CD8-positive, alpha-beta memory T cell (primary cell): ENCODE measurements around the gene CEP41. TPM values are rescaled to one million over a fixed set of nuclear protein-coding genes. Genes with fewer than 3 reads are reported as not detected.

Source experiments
- CTCF ChIA-PET: fragments of 350-600 bp; sonication (Branson Sonifier 250); formaldehyde crosslinking; loops from one replicate; lab custom pipeline; 2021; ENCODE audit warnings: antibody characterized with exemption; lab: Charles Lee
- POLR2A ChIA-PET: fragments of 350-600 bp; sonication (Branson Sonifier 250); formaldehyde crosslinking; loops from one replicate; lab custom pipeline; 2021; ENCODE audit warnings: antibody characterized with exemption; lab: Charles Lee
- DNase-seq, 5 donors: peaks; one replicate each; pipeline versions ENCODE4 v3.0.0 to v3.0.0-alpha.2; 2020 to 2022; ENCODE audit warnings: mixed read lengths in 1 of 5
- H3K27ac ChIP-seq: one replicate; pipeline ENCODE4 v1.7.0; 2013; ENCODE audit warnings: low read depth, mild to moderate bottlenecking, low read length, moderate library complexity
- H3K27me3 ChIP-seq: 2 replicates; pipeline ENCODE4 v1.7.0; 2013; ENCODE audit warnings: low read length, mild to moderate bottlenecking; ENCODE audit not compliant: insufficient read depth, poor library complexity, severe bottlenecking
- H3K36me3 ChIP-seq: 2 replicates; pipeline ENCODE4 v1.7.0; 2013; ENCODE audit warnings: mild to moderate bottlenecking, low read length, moderate library complexity; ENCODE audit not compliant: insufficient read depth
- H3K4me1 ChIP-seq: 2 replicates; pipeline ENCODE4 v1.7.0; 2013; ENCODE audit warnings: mild to moderate bottlenecking, low read length, moderate library complexity; ENCODE audit not compliant: insufficient read depth
- H3K4me3 ChIP-seq: 2 replicates; pipeline ENCODE4 v1.7.0; 2013; ENCODE audit warnings: mild to moderate bottlenecking, low read length
- H3K9me3 ChIP-seq: 2 replicates; pipeline ENCODE4 v1.7.0; 2013; ENCODE audit warnings: mild to moderate bottlenecking, low read length
- H3K27ac Mint-ChIP-seq, 8 donors: one replicate each; pipeline ENCODE4 v1.8.0; 2020 to 2021; ENCODE audit warnings: mixed read lengths in 8 of 8, mild to moderate bottlenecking in 6 of 8, inconsistent platforms in 3 of 8, moderate library complexity in 3 of 8
- H3K27me3 Mint-ChIP-seq, 2 donors: one replicate each; pipeline ENCODE4 v1.8.0; 2020 to 2021; ENCODE audit warnings: mixed read lengths in 2 of 2, mild to moderate bottlenecking in 1 of 2, moderate library complexity in 1 of 2
- H3K36me3 Mint-ChIP-seq, 3 donors: one replicate each; pipeline ENCODE4 v1.8.0; 2020 to 2021; ENCODE audit warnings: mixed read lengths in 3 of 3, inconsistent platforms in 1 of 3, mild to moderate bottlenecking in 1 of 3
- H3K4me1 Mint-ChIP-seq, 3 donors: one replicate each; pipeline ENCODE4 v1.8.0; 2020 to 2021; ENCODE audit warnings: mixed read lengths in 3 of 3, inconsistent platforms in 1 of 3, mild to moderate bottlenecking in 1 of 3
- H3K4me3 Mint-ChIP-seq, 7 donors: one replicate each; pipeline ENCODE4 v1.8.0; 2020 to 2021; ENCODE audit warnings: mixed read lengths in 7 of 7, mild to moderate bottlenecking in 6 of 7, moderate library complexity in 4 of 7, inconsistent platforms in 2 of 7
- H3K9me3 Mint-ChIP-seq, 5 donors: one replicate each; pipeline ENCODE4 v1.8.0; 2020 to 2022; ENCODE audit warnings: mixed read lengths in 5 of 5, mild to moderate bottlenecking in 3 of 5, moderate library complexity in 2 of 5, inconsistent platforms in 1 of 5
- polyA plus RNA-seq: library from polyadenylated mRNA; unstranded; fragments of 300-500 nt; fragmentation: Illumina TruSeq; gene quantifications from one replicate; pipeline ENCODE4 v1.2.3, GENCODE V29; 2021
- total RNA-seq, 2 experiments: library from RNA; stranded (reverse); gene quantifications; one replicate each; pipeline ENCODE4 v1.2.3, GENCODE V29; 2021

The CEP41 gene
- total and polyA plus RNA-seq, 3 experiments from 2014 or later, result 16.6 to 23.6 (median 18.8) TPM

GRCh38 chr7:130433301-130433700, 7.5 kb downstream of the CEP41 start:
- peak in 1 of 5 donors; percentile 36 for DNase-seq
- Histone ChIP-seq H3K4me1 (peaks cover 28% of the 10 kb centered on the region), H3K27me3 (no peaks in the 10 kb centered on the region), H3K27ac (no peak overlapping the region), H3K36me3 (no peaks in the 10 kb centered on the region), H3K4me3 (no peak overlapping the region), H3K9me3 (no peaks in the 10 kb centered on the region)
- Mint-ChIP-seq H3K36me3 (no peaks in the 10 kb centered on the region), H3K4me1 (peaks cover 5 to 19% (median 11%) of the 10 kb centered on the region in 3 donors), H3K27ac (no peak overlapping the region), H3K27me3 (no peaks in the 10 kb centered on the region), H3K9me3 (no peaks in the 10 kb centered on the region), H3K4me3 (no peak overlapping the region)
- ChIA-PET CTCF (no interaction called here), POLR2A (no interaction called here)

- Histone ChIP-seq H3K36me3 (no peaks in the 10 kb centered on the region), H3K27me3 (no peaks in the 10 kb centered on the region), H3K4me1 (peaks cover 28% of the 10 kb centered on the region), H3K4me3 (no peak overlapping the region), H3K9me3 (no peaks in the 10 kb centered on the region), H3K27ac (no peak overlapping the region)
- Mint-ChIP-seq H3K27ac (no peak overlapping the region), H3K27me3 (no peaks in the 10 kb centered on the region), H3K36me3 (no peaks in the 10 kb centered on the region), H3K4me1 (peaks cover 5 to 17% (median 11%) of the 10 kb centered on the region in 3 donors), H3K9me3 (no peaks in the 10 kb centered on the region), H3K4me3 (no peak overlapping the region)
- CTCF ChIA-PET, result no interaction called here
- POLR2A ChIA-PET, result no interaction called here
- no peak for DNase-seq
Measured at GRCh38 chr7:130432886-130433285, 7.9 kb downstream of the CEP41 start.

DNA sequence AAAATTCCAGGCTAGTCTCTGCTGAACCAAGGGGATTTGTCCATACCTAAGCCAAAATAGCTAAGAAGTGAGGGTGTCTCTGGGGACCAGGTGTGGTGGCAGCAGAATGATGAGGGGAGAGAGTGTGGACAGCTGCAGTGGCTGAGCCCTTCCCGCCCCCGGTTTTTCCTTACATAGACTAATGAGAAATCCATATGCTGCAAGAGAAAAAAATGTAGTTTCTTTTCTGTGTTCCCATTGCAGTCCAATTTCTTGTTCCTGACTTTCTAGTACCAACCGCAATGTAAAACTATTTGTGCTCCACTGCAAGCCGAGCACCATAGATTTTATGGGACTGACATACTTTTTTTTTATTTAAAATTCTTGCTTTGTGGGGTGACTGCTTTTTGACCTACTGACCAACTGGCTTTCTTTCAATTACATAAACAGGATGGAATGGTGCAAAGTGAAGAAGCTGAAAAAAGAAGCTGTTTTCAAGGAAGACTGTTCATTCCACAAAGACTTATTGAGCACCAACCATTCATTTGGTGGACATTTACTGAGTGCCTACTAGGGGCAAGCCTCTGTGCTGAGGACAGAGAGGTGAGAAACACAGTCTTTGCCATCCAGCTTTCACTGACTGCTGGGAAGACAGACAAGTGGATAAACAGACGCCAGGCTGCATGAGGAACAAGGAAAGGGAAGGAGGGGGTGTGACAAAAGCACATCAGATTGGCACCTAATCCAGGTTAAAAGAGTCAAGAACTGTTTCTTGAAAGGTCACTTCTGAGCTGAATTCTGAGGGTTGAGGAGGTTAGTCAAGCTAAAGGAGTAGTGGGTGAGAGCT, 9.8 kb downstream of the CEP41 start:
- Histone ChIP-seq H3K36me3 (no peaks in the 10 kb centered on the region), H3K27me3 (no peaks in the 10 kb centered on the region), H3K9me3 (no peaks in the 10 kb centered on the region), H3K4me1 (peaks cover 42% of the 10 kb centered on the region), H3K27ac (no peak overlapping the region), H3K4me3 (no peak overlapping the region)
- H3K36me3 Mint-ChIP-seq, result peaks cover 0 to 6% (median 2%) of the 10 kb centered on the region in 3 donors
- H3K27me3 Mint-ChIP-seq, result no peaks in the 10 kb centered on the region
- POLR2A ChIA-PET, result no interaction called here
- DNase-seq, result no peak
- no peak overlapping the region for H3K4me3 Mint-ChIP-seq
- H3K27ac Mint-ChIP-seq, result no peak overlapping the region
- no peaks in the 10 kb centered on the region for H3K9me3 Mint-ChIP-seq
- CTCF ChIA-PET, result no interaction called here
- peaks cover 11 to 26% (median 13%) of the 10 kb centered on the region in 3 donors for H3K4me1 Mint-ChIP-seq

DNA sequence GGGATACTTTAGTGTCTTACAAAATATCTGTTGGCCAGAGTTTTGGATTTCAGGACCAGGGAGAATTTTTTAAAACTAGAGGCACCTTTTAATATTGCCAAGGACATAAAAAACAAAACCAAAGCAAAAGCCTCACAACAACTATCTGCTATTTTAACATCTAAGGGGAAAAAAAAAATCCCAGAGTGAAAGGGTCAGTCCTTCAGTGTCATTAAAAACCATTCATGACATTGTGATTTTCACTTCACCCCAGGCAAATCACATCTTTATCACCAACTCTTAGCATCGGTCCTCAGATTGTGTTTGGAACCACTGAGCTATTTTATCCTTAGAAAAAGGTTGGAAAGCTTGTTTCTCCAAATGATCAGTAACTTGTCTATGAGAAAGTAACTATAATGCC, 10.7 kb downstream of the CEP41 start:
- peaks cover 14 to 31% (median 18%) of the 10 kb centered on the region in 3 donors for H3K4me1 Mint-ChIP-seq
- ChIA-PET CTCF (no interaction called here), POLR2A (no interaction called here)
- no peak overlapping the region for H3K4me3 Mint-ChIP-seq
- Histone ChIP-seq H3K27ac (no peak overlapping the region), H3K36me3 (no peaks in the 10 kb centered on the region), H3K27me3 (no peaks in the 10 kb centered on the region), H3K9me3 (no peaks in the 10 kb centered on the region), H3K4me3 (no peak overlapping the region), H3K4me1 (peaks cover 45% of the 10 kb centered on the region)
- H3K27me3 Mint-ChIP-seq, result no peaks in the 10 kb centered on the region
- no peak for DNase-seq
- peaks cover 0 to 6% (median 2%) of the 10 kb centered on the region in 3 donors for H3K36me3 Mint-ChIP-seq
- H3K27ac Mint-ChIP-seq, result no peak overlapping the region
- H3K9me3 Mint-ChIP-seq, result no peaks in the 10 kb centered on the region

GRCh38 chr7:130429019-130429418, 11.8 kb downstream of the CEP41 start:
- Histone ChIP-seq H3K36me3 (no peaks in the 10 kb centered on the region), H3K27ac (no peak overlapping the region), H3K9me3 (no peaks in the 10 kb centered on the region), H3K4me1 (peaks cover 41% of the 10 kb centered on the region), H3K4me3 (no peak overlapping the region), H3K27me3 (no peaks in the 10 kb centered on the region)
- peaks cover 9 to 22% (median 18%) of the 10 kb centered on the region in 3 donors for H3K4me1 Mint-ChIP-seq
- ChIA-PET POLR2A (no interaction called here), CTCF (no interaction called here)
- no peak overlapping the region for H3K27ac Mint-ChIP-seq
- DNase-seq, result no peak
- H3K27me3 Mint-ChIP-seq, result no peaks in the 10 kb centered on the region
- H3K36me3 Mint-ChIP-seq, result peaks cover 0 to 6% (median 4%) of the 10 kb centered on the region in 3 donors
- no peak overlapping the region for H3K4me3 Mint-ChIP-seq
- H3K9me3 Mint-ChIP-seq, result no peaks in the 10 kb centered on the region

DNA sequence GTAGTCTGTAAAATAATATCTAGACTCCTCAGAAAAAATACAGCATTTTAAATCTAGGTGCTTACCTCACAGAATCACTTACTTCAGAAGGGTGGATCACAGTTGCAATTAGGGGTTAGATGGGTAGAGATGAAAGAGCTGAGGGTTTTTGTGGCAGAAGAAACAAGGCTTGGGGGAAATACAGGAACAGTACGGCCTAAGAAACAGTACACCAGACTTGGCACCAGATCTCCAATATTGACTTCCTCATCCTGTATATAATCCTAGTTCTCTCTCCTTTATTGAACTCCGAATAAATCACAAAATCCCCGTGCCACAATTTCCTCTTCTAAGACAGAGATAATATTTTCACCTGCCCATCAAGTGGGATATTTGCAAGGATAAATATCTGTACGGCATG, 14.3 kb downstream of the CEP41 start:
- DNase-seq, result peak in 2 of 5 donors; percentile 29 to 80
- POLR2A ChIA-PET, result no interaction called here
- no peaks in the 10 kb centered on the region for H3K36me3 ChIP-seq
- peaks cover 0 to 6% (median 4%) of the 10 kb centered on the region in 3 donors for H3K36me3 Mint-ChIP-seq
- H3K9me3 ChIP-seq, result no peaks in the 10 kb centered on the region
- peak overlapping the region in 1 of 8 donors; percentile 9 for H3K27ac Mint-ChIP-seq
- H3K4me1 ChIP-seq, result peaks cover 32% of the 10 kb centered on the region
- no peak overlapping the region for H3K4me3 Mint-ChIP-seq
- no peak overlapping the region for H3K27ac ChIP-seq
- no peaks in the 10 kb centered on the region for H3K27me3 ChIP-seq
- no peaks in the 10 kb centered on the region for H3K9me3 Mint-ChIP-seq
- H3K4me3 ChIP-seq, result no peak overlapping the region
- CTCF ChIA-PET, result no interaction called here
- H3K27me3 Mint-ChIP-seq, result no peaks in the 10 kb centered on the region
- peaks cover 9 to 30% (median 26%) of the 10 kb centered on the region in 3 donors for H3K4me1 Mint-ChIP-seq

- DNase-seq, result no peak
- H3K27ac ChIP-seq, result no peak overlapping the region
- no peak overlapping the region for H3K4me3 ChIP-seq
- no peaks in the 10 kb centered on the region for H3K36me3 ChIP-seq
- peaks cover 32% of the 10 kb centered on the region for H3K4me1 ChIP-seq
- H3K4me1 Mint-ChIP-seq, result peaks cover 9 to 34% (median 30%) of the 10 kb centered on the region in 3 donors
- no peaks in the 10 kb centered on the region for H3K9me3 ChIP-seq
- no peaks in the 10 kb centered on the region for H3K27me3 ChIP-seq
- H3K27me3 Mint-ChIP-seq, result no peaks in the 10 kb centered on the region
- no peak overlapping the region for H3K4me3 Mint-ChIP-seq
- peaks cover 0 to 6% (median 4%) of the 10 kb centered on the region in 3 donors for H3K36me3 Mint-ChIP-seq
- H3K9me3 Mint-ChIP-seq, result no peaks in the 10 kb centered on the region
- ChIA-PET CTCF (no interaction called here), POLR2A (no interaction called here)
- peak overlapping the region in 1 of 8 donors; percentile 3 for H3K27ac Mint-ChIP-seq
Measured at GRCh38 chr7:130425796-130426195, 15.0 kb downstream of the CEP41 start.

DNA sequence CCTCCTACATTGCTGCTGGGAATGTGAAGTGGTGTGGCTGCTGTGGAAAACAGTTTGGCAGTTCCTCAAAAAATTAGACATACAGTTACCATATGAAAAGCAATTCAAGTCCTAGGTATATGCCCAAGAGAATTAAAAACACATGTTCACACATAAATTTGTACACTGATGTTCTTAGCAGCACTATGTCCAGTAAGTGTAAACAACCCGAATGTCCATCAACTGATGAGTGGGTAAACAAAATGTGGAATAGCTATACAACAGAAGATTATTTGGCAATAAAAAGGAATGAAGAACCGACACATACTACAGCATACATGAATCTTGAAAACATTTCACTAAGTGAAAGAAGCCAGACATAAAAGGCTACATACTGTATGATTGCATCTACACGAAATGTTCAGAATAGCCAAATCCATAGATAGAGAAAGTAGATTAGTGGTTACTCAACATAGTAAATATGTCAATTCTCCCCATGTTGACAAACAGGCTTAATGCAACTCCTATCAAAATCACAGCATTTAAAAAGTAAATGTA, 17.2 kb downstream of the CEP41 start:
- no peaks in the 10 kb centered on the region for H3K36me3 ChIP-seq
- H3K9me3 ChIP-seq, result no peaks in the 10 kb centered on the region
- peaks cover 45% of the 10 kb centered on the region for H3K4me1 ChIP-seq
- Mint-ChIP-seq H3K27me3 (no peaks in the 10 kb centered on the region), H3K9me3 (no peaks in the 10 kb centered on the region), H3K27ac (no peak overlapping the region), H3K4me1 (peaks cover 12 to 42% (median 41%) of the 10 kb centered on the region in 3 donors), H3K36me3 (peaks cover 0 to 6% (median 4%) of the 10 kb centered on the region in 3 donors), H3K4me3 (no peak overlapping the region)
- POLR2A ChIA-PET, result no interaction called here
- H3K27ac ChIP-seq, result no peak overlapping the region
- H3K27me3 ChIP-seq, result no peaks in the 10 kb centered on the region
- H3K4me3 ChIP-seq, result no peak overlapping the region
- CTCF ChIA-PET, result no interaction called here
- no peak for DNase-seq
